IPS-NIHi7 (cell line): ENCODE measurements around the gene PHF2.
"Not testable (repeated sequence)": the region's sequence is repeated elsewhere in the genome, so short reads cannot be mapped to it uniquely, and the experiment has no call there.

Experiments used
- DNase-seq: peaks from one replicate; pipeline ENCODE4 v3.0.0; 2012; ENCODE audit warnings: mixed read lengths; ENCODE audit errors: extremely low spot score

The PHF2 gene

GRCh38 chr9:93665637-93666438 lies 89.5 kb downstream of the PHF2 start:
- no peak for DNase-seq

GRCh38 chr9:93666439-93666784 lies 90.0 kb downstream of the PHF2 start:
- not testable (repeated sequence) for DNase-seq

DNA sequence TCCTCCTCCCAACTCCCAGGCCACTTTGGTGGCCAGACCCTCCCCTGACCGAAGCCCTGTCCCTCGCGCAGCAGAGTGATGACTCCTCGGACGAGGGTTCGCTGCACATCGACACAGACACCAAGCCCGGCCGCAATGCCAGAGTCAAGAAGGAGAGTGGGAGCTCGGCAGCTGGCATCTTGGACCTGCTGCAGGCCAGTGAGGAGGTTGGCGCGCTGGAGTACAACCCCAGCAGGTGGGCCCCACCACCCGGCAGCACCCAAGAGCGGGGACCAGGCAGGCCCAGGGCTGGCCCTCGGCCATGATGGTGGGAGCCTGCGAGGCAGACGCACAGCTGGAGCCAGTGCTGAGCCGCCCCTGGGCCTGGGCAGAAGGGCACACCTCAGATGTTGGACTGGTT lies 90.6 kb downstream of the PHF2 start:
- DNase-seq: no peak

- no peak for DNase-seq
Measured at GRCh38 chr9:93667627-93668026, 91.2 kb downstream of the PHF2 start.

GRCh38 chr9:93668261-93668871 lies 92.0 kb downstream of the PHF2 start:
- DNase-seq: no peak

- no peak for DNase-seq
Measured at GRCh38 chr9:93669116-93669957, 93.0 kb downstream of the PHF2 start.

DNA sequence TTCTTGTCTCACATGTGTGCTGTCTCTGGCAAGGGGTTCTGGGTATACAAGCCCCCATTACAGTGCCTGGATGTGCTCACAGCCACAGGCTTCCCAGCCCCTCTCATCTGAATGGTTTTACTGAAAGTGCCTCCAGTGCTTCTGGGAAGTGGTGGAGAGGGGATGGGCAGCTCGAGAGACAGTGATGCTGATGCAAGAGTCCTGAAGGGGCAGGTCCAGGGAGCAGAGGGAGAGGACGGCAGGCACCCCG lies 93.5 kb downstream of the PHF2 start:
- DNase-seq: no peak

DNA sequence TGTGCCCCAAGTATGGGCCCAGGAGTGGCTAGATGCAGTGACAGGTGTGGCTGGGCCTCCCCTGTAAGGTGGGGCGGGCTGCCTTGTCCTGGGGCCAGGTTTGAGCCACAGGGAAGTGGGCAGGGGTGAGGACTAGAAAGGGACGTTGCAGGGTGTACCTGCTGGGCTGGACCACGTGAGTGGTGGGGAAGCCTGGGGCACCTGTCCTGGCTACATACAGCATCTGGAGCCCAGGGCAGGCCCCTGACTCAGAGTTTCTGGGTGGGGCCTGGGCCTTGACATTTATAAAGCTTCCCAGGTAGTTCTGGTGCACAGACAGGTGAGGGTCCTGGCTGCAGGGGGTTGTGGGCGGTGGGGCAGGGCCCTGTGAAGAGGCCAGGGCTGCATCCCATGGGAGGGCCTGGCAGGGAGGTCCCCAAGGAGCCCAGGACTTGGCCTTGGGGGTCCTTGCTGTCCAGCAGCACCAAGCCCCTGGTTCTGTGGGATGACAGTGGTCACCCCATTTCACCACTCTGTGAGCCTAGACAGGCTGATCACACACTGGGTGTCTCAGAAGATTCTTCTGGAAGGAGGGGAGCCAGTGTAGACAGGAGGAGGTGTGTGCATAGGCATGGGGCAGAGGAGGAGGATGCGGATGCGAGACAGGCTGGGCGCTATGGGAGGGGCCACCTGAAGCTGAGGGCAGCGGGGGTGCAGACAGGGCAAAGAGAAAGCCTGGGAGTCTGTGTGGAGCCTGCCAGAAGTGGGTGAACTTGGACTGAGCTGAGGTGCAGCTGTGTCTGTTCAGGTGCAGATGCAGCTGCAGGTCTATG lies 94.0 kb downstream of the PHF2 start:
- DNase-seq: no peak

GRCh38 chr9:93671020-93671338 lies 94.6 kb downstream of the PHF2 start:
- DNase-seq: no peak

- not testable (repeated sequence) for DNase-seq
Measured at GRCh38 chr9:93672330-93673020, 96.1 kb downstream of the PHF2 start.

GRCh38 chr9:93673021-93673838 lies 96.8 kb downstream of the PHF2 start:
- DNase-seq: no peak

DNA sequence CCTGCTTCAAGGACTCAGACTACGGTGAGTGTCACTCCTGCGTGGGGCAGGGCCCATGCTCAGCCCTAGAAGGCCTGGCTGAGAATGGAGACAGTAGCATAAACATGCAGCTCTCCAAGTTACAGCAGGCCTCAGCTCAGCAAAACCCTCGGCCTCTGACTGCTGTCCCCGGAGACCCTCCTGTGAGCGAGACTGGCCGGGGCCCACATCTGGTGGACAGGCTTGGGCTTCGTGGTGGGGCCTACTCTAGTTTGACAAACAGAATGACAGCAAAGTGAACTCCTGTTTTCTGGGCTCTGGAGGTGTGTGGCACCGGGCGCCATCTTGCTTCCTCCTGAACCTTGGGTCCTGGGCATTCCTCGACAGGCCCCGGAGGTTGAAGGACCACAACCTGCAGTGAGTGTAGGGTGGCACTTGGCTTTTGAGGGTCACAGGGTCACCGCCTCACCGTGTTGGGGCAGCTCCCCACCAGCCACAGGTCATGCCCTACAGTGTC lies 97.5 kb downstream of the PHF2 start:
- DNase-seq: no peak

DNA sequence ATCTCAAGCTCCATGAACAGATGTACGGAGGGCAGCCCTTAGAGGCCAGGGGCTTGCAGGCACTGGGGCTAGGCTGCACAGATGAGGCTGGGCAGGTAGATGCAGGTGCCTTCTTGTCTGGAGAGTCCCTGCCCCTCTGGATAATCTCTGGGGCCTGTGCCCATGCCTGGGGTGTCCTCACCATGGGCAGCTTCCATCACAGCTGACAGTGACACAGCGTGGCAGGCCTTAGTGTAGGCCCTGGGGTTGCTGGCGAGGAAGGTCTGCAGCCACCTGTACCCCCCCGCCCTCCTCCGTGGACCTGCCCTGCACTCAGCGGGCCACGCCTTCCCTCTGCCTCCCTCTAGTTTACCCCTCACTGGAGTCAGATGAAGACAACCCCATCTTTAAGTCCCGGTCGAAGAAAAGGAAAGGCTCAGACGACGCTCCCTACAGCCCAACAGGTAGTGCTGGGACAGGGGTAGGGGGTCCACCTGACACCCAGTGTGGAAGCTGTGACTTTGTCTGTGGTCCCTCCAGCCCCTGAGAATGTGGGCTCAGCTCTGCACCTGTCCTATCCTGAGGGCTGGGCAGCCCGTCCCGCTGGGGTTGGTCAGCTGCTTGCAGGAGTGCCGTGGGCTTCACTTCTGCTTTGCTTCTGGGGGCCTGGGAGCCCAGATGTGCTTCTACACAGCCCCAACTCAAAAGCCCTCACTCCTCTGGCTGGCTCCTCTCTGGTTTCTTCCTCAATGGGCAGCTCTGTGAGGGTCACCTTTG lies 98.4 kb downstream of the PHF2 start:
- DNase-seq: no peak

GRCh38 chr9:93675336-93676150 lies 99.2 kb downstream of the PHF2 start:
- no peak for DNase-seq

GRCh38 chr9:93676310-93677047 lies 100.1 kb downstream of the PHF2 start:
- DNase-seq: no peak

GRCh38 chr9:93677048-93677571 lies 100.7 kb downstream of the PHF2 start:
- DNase-seq: no peak

- no peak for DNase-seq
Measured at GRCh38 chr9:93677641-93678136, 101.3 kb downstream of the PHF2 start.
